ENCODE results near the gene OLFM3.

OLFM3 gene

DNA sequence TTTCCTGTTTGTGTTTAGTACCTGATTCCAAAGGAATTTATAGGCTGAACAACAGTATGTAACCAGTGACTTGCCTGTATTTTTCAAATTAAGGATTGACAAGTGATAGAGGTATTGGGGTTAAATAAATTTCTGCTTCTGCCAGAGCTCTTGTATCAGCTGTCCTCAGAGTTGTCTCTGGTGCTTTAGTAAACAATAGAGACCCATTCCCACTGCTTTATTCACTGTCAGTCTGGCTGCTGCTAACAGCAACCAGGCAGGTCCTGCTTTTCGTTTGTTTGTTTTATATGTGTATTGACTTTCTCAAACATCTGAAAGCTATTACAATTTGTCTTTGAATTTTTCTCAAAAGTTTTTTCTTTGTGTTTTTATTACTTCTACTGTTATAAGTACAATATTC lies 76.1 kb downstream of the OLFM3 start:
- no peak overlapping the region for H3K4me3 ChIP-seq (ENCODE audit: low read depth, low read length)
- DNase-seq (ENCODE audit: low read depth): no peak
- TF ChIP-seq, protein P1, sequence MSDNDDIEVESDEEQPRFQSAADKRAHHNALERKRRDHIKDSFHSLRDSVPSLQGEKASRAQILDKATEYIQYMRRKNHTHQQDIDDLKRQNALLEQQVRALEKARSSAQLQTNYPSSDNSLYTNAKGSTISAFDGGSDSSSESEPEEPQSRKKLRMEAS (IDR thresholded peaks at IDR 0.05; ENCODE audit: low read depth, low read length): no peak
- TF ChIP-seq MYC (IDR thresholded peaks at IDR 0.05; ENCODE audit: low read depth, low read length) (no peak), POLR2A (IDR thresholded peaks at IDR 0.05; ENCODE audit: extremely low read depth, insufficient read length) (no peak)
- TF ChIP-seq, protein P2, sequence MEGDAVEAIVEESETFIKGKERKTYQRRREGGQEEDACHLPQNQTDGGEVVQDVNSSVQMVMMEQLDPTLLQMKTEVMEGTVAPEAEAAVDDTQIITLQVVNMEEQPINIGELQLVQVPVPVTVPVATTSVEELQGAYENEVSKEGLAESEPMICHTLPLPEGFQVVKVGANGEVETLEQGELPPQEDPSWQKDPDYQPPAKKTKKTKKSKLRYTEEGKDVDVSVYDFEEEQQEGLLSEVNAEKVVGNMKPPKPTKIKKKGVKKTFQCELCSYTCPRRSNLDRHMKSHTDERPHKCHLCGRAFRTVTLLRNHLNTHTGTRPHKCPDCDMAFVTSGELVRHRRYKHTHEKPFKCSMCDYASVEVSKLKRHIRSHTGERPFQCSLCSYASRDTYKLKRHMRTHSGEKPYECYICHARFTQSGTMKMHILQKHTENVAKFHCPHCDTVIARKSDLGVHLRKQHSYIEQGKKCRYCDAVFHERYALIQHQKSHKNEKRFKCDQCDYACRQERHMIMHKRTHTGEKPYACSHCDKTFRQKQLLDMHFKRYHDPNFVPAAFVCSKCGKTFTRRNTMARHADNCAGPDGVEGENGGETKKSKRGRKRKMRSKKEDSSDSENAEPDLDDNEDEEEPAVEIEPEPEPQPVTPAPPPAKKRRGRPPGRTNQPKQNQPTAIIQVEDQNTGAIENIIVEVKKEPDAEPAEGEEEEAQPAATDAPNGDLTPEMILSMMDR (IDR thresholded peaks at IDR 0.05; ENCODE audit: low read depth, low read length): no peak

DNA sequence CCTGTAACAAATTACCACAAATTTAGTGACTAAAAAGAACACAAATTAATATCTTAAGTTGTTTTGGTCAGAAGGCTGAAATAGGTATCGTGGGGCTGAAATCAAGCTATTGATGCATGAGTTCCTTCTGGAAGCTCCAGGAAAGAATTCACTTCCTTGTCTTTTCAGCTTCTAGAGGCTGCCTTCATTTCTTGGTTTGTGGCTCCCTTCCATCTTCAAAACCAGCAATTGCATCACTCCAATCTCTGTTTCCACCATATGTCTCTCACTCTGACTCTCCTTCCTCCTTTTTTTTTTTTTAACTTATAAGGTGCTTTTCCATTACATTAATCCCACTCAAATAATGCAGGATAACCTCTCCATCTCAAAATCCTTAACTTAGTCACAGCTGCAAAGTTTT lies 78.4 kb downstream of the OLFM3 start:
- peak; percentile 1 for DNase-seq (ENCODE audit: low read depth)
- TF ChIP-seq MYC (IDR thresholded peaks at IDR 0.05; ENCODE audit: low read depth, low read length): no peak
- TF ChIP-seq, protein P1 (IDR thresholded peaks at IDR 0.05; ENCODE audit: low read depth, low read length): no peak
- TF ChIP-seq, protein P2 (IDR thresholded peaks at IDR 0.05; ENCODE audit: low read depth, low read length): no peak
- H3K4me3 ChIP-seq (ENCODE audit: low read depth, low read length): no peak overlapping the region

DNA sequence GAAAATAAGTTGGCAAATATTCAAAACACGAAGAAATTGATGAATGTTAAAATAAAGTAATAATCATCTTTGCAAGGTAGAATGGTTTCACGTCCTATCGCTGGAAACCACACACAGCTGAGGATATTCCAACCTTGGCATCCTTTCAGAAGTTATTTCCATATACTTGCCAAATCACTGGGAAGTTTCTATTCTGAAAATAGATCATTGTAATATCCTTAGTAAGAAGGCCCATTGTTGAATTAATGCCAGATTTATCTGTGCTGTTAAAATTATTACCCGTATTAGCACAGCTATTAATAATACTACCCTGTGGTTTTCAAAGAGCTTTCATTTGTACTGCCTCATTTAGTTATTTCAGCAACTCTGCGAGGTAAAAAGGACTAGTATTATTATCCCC lies 81.1 kb downstream of the OLFM3 start:
- no peak for DNase-seq (ENCODE audit: low read depth)

DNA sequence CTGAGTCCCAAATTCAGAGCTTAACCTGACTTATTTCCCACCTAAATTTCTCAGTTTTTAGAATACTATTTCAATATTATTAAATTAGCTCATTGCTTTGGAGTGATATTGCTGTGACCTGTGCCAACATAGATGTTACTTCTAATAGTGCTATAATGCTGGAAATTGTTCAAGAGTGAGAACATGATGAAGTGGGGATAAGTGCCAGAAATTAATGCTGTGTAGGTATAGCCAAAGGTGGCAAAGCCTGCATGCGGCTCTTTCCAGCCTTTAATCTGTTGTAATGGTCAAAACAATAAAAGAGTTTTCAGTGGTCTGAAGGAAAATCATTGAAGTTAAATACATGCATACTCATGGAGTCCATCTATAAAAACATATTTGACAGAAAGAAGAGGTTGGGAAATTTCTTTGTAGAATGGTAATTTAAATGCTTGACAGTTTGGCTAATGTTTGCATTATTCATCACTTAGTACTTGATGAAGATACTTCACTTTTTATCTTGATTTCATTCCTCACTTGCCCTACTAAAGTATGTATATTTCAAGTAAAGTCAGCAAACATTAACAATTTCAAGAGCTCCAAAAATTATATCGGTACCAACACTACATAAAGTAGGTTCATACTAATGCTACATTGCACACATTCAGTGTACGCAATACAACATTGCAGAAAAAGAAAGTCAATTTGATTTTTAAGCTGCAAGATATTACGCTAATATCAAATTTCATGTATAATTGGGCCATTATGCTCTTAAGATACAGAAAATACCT lies 82.1 kb downstream of the OLFM3 start:
- DNase-seq (ENCODE audit: low read depth): no peak
- H3K4me3 ChIP-seq (ENCODE audit: low read depth, low read length): no peak overlapping the region
- TF ChIP-seq MYC (IDR thresholded peaks at IDR 0.05; ENCODE audit: low read depth, low read length) (no peak), POLR2A (IDR thresholded peaks at IDR 0.05; ENCODE audit: extremely low read depth, insufficient read length) (no peak)
- TF ChIP-seq, protein P1 (IDR thresholded peaks at IDR 0.05; ENCODE audit: low read depth, low read length): no peak
- TF ChIP-seq, protein P2 (IDR thresholded peaks at IDR 0.05; ENCODE audit: low read depth, low read length): no peak

More for the DNA sequence above, 81.1 kb downstream of the OLFM3 start:
- no peak overlapping the region for H3K4me3 ChIP-seq (ENCODE audit: low read depth, low read length)
- no peak for TF ChIP-seq MYC (IDR thresholded peaks at IDR 0.05; ENCODE audit: low read depth, low read length)
- TF ChIP-seq, protein P1 (IDR thresholded peaks at IDR 0.05; ENCODE audit: low read depth, low read length): no peak
- TF ChIP-seq, protein P2 (IDR thresholded peaks at IDR 0.05; ENCODE audit: low read depth, low read length): no peak
- TF ChIP-seq POLR2A (IDR thresholded peaks at IDR 0.05; ENCODE audit: extremely low read depth, insufficient read length): no peak

DNA sequence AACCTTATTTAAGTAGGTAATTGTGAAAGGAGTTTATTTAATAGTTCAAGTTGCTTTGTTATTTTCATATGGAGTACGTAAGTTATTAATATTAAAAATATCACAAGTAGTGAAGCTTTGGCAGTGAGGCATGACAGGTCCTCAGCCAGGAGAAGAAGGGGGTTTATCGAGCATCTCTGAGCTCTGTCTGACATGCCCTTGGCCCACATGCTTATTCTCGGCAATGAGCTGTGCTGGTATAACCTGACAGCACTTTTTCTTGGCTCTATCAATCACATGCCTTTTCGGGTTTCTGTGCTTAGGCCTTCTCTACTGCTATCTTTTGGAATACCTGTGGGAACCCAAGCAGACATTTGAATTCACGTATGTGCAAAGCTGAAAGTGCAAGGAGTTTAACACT lies 84.8 kb downstream of the OLFM3 start:
- no peak for DNase-seq (ENCODE audit: low read depth)
- TF ChIP-seq, protein P2 (IDR thresholded peaks at IDR 0.05; ENCODE audit: low read depth, low read length): no peak
- TF ChIP-seq POLR2A (IDR thresholded peaks at IDR 0.05; ENCODE audit: extremely low read depth, insufficient read length): no peak
- no peak for TF ChIP-seq MYC (IDR thresholded peaks at IDR 0.05; ENCODE audit: low read depth, low read length)
- H3K4me3 ChIP-seq (ENCODE audit: low read depth, low read length): no peak overlapping the region
